Measurements from ENCODE around the gene COL4A2. TPM values are rescaled to one million over a fixed set of nuclear protein-coding genes. Genes with fewer than 3 reads are reported as not detected.
A peak's percentile ranks its signal among the peaks of the same experiment; 100 is the strongest.

Gene COL4A2
- total RNA-seq, 1 experiment from 2014 or later, result 74.5 TPM

- DNase-seq, result no peak
- Histone ChIP-seq H2AFZ (ENCODE audit: low read length) (no peak overlapping the region), H3K4me1 (ENCODE audit: insufficient read depth, low read length) (peaks cover 28% of the 10 kb centered on the region), H3K27ac (ENCODE audit: low read length) (no peak overlapping the region), H3F3A (ENCODE audit: low read length, unreplicated experiment) (no peaks in the 10 kb centered on the region), H3K9me3 (ENCODE audit: low read length) (no peaks in the 10 kb centered on the region), H3K9me2 (replicated peaks; ENCODE audit: low read length) (no peaks in the 10 kb centered on the region), H3K27me3 (ENCODE audit: low read length) (no peaks in the 10 kb centered on the region), H3K4me3 (ENCODE audit: low read length) (no peak overlapping the region), H3K79me2 (ENCODE audit: low read length) (peaks cover 37% of the 10 kb centered on the region), H3K36me3 (ENCODE audit: low read depth, low read length) (no peaks in the 10 kb centered on the region), H3K9ac (ENCODE audit: low read length) (no peak overlapping the region), H4K20me1 (ENCODE audit: low read length) (no peaks in the 10 kb centered on the region), H3K4me2 (ENCODE audit: low read length) (no peak overlapping the region)
- no peak for TF ChIP-seq CTCF (conservative IDR thresholded peaks at IDR 0.05; ENCODE audit: low read depth, low read length)
- CTCF ChIA-PET, result no interaction called here
- ATAC-seq, result no peak
- intact Hi-C loops (cut with micrococcal nuclease), result no loop called here
- BruUV-seq (replicated peaks), result no TSS peak
- POLR2A ChIA-PET (ENCODE audit: unreplicated experiment), result no interaction called here
Observed at GRCh38 chr13:110317496-110318195, 10.6 kb downstream of the COL4A2 start.

DNA sequence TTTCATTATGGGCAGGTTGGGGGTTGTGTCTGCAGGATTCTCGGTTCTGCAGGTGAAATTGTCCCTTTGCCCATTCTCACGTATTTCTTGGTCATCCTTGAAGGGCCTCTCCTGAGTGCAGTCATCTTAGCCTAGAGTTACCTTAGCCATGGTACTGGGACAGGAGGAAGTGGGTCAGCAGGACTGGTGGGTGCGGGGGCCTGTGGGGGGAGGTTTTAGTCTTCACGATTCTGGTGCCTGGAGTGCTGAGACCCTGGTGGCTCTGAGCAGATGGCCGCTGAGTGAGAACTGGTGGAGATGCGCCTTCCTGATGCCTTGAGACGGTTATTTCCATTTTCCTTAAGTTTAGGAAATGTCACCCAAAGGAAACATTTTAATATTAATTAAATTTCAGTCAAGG lies 11.8 kb downstream of the COL4A2 start:
- Histone ChIP-seq H3K79me2 (ENCODE audit: low read length) (peaks cover 37% of the 10 kb centered on the region), H3K36me3 (ENCODE audit: low read depth, low read length) (no peaks in the 10 kb centered on the region), H2AFZ (ENCODE audit: low read length) (no peak overlapping the region), H3K4me3 (ENCODE audit: low read length) (no peak overlapping the region), H4K20me1 (ENCODE audit: low read length) (no peaks in the 10 kb centered on the region), H3K9ac (ENCODE audit: low read length) (no peak overlapping the region), H3K27ac (ENCODE audit: low read length) (peak overlapping the region; percentile 88), H3K9me2 (replicated peaks; ENCODE audit: low read length) (no peaks in the 10 kb centered on the region), H3F3A (ENCODE audit: low read length, unreplicated experiment) (no peaks in the 10 kb centered on the region), H3K4me2 (ENCODE audit: low read length) (0 out of 2 replicates have a peak overlapping the region, but pooled peaks have one; percentile 79), H3K4me1 (ENCODE audit: insufficient read depth, low read length) (peaks cover 35% of the 10 kb centered on the region), H3K9me3 (ENCODE audit: low read length) (no peaks in the 10 kb centered on the region), H3K27me3 (ENCODE audit: low read length) (no peaks in the 10 kb centered on the region)
- POLR2A ChIA-PET (ENCODE audit: unreplicated experiment), result no interaction called here
- no TSS peak for BruUV-seq (replicated peaks)
- ATAC-seq (no peak), DNase-seq (no peak)
- CTCF ChIA-PET, result no interaction called here
- intact Hi-C loops (cut with micrococcal nuclease), result no loop called here
- TF ChIP-seq EZH2 (IDR thresholded peaks at IDR 0.05; ENCODE audit: low read length, unreplicated experiment) (no peak), CTCF (conservative IDR thresholded peaks at IDR 0.05; ENCODE audit: low read depth, low read length) (no peak), EZH2phosphoT487 (IDR thresholded peaks at IDR 0.05; ENCODE audit: borderline replicate concordance, low read length) (no peak)

- ChIA-PET POLR2A (ENCODE audit: unreplicated experiment) (interaction anchor here (0.5 to 0.7 kb wide), 4 partner anchors 24 to 393 kb away, joined by 3 to 10 read pairs (median 4); partner anchors contain the start of gene RAB20), CTCF (interaction anchor here (0.9 kb wide), 1 partner anchor 28 kb away, joined by 3 read pairs; no protein-coding TSS in a partner anchor)
- Histone ChIP-seq H2AFZ (ENCODE audit: low read length) (no peak overlapping the region), H3K4me2 (ENCODE audit: low read length) (peak overlapping the region; percentile 79), H3K79me2 (ENCODE audit: low read length) (peaks cover 37% of the 10 kb centered on the region), H4K20me1 (ENCODE audit: low read length) (0 out of 2 replicates have a peak, but pooled peaks cover 3% of the 10 kb centered on the region), H3K4me1 (ENCODE audit: insufficient read depth, low read length) (peaks cover 37% of the 10 kb centered on the region), H3K27ac (ENCODE audit: low read length) (peak overlapping the region; percentile 88), H3F3A (ENCODE audit: low read length, unreplicated experiment) (no peaks in the 10 kb centered on the region), H3K4me3 (ENCODE audit: low read length) (no peak overlapping the region; the same call in 1 of the 2 replicates), H3K9me3 (ENCODE audit: low read length) (no peaks in the 10 kb centered on the region), H3K36me3 (ENCODE audit: low read depth, low read length) (no peaks in the 10 kb centered on the region), H3K9me2 (replicated peaks; ENCODE audit: low read length) (no peaks in the 10 kb centered on the region), H3K27me3 (ENCODE audit: low read length) (no peaks in the 10 kb centered on the region), H3K9ac (ENCODE audit: low read length) (peak overlapping the region; percentile 59; the same call in 1 of the 2 replicates)
- ATAC-seq (no peak), DNase-seq (no peak)
- intact Hi-C loops (cut with micrococcal nuclease), result no loop called here
- TF ChIP-seq EZH2phosphoT487 (IDR thresholded peaks at IDR 0.05; ENCODE audit: borderline replicate concordance, low read length) (no peak), CTCF (conservative IDR thresholded peaks at IDR 0.05; ENCODE audit: low read depth, low read length) (no peak), EZH2 (IDR thresholded peaks at IDR 0.05; ENCODE audit: low read length, unreplicated experiment) (no peak)
- BruUV-seq (replicated peaks), result no TSS peak
Observed at GRCh38 chr13:110319397-110319773, 12.3 kb downstream of the COL4A2 start.
